Measurements from ENCODE around the gene CRISPLD2.
"Not testable (repeated sequence)": the region's sequence is repeated elsewhere in the genome, so short reads cannot be mapped to it uniquely, and the experiment has no call there.

Gene CRISPLD2

DNA sequence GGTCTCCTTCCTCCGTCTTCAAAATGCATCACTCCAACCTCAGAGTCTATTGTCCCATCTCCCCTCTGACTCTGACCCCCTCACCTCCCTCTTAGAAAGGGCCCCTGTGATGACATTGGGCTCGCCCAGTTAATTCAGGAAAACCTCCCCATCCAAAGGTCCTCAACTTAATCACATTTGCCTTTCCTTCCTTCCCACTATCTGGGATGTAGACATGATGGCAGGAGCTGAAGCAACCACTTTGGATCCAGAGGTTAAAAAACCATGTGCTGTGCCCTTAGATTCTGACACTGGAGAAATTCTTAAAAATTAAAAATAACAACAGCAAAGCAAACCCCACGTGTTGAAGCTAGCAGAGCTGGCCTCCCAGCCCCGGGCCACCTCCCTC lies 111.3 kb downstream of the CRISPLD2 start:
- DNase-seq (ENCODE audit: low spot score), result no peak

DNA sequence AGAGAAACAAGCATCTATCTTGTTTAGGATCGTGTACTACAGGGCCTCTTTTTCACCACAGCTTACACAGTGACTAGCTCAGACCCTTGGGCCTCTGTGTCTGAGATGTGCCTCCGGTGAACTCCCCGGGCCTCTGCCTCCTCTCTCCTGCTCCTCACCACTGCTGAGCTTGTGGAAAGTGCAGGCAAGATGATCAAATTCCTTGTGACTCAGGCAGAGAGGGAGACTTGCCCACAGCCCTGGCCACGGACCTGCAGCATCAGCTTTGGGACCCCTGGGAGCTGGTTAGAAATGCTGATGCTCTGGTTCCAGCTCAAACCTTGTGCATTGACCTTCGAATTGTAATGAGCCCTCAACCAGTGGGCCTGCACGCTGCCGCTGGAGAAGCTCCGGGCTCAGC lies 111.7 kb downstream of the CRISPLD2 start:
- no peak for DNase-seq (ENCODE audit: low spot score)

DNA sequence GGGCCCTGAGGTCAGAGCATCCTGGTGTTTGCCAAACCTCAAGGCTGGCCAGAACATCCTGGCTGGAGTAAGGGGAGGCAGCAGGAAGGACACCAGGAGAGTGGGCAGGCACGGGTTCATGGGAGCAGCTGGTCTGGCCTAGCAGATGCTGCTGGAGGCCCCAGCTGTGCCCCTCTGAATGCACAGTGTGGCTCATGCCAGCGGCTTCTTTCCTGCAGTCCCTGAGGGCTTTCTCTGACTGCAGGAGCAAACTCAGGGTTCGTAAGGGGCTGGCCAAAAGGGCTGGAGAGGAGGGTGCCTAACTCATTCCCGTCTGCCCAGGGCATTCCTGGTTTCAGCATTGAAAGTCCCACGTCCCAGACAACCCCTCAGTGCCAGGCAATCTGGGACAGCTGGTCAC lies 112.9 kb downstream of the CRISPLD2 start:
- no peak for DNase-seq (ENCODE audit: low spot score)

DNA sequence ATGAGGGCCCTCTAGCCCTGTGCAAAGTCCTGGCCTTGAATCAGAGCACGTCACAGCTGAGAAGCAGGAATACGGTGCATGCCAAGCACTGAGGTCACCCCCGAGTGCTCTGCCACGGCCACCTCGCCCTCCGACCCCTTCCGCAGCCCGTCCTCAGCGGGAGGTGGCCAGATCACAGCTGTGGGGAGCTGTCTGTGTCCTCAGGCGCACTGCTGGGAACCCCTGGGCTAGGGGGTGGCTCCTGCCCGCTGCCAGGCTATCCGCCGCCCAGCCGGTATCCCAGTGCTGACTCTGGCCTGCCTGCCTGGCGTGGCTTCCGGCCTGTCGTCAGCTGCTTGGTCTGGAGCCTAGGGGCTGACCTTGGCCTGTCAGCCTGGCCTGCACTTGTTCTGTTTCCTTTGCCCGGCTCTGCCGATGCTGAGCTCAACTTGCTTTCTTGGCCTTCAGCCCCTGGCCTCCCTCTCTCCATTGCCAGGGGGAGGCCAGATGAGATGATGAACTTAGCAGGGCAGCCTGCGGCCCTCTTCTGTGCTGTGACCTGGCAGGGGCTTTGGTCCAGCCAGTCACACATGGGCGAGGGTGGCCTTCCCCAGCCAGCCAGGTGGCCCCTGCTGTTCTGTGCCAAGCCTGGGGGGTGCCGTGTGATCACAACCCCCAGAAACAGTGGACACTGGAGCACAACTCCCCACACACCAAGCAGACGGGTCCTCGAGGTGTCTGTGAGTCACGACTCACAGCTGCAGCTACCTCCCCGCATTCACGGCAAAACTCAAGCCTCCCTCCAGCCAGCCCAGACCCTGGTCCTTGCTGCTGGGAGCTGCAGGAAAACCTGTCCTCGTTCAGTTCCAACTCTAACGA lies 114.2 kb downstream of the CRISPLD2 start:
- no peak for DNase-seq (ENCODE audit: low spot score)

DNA sequence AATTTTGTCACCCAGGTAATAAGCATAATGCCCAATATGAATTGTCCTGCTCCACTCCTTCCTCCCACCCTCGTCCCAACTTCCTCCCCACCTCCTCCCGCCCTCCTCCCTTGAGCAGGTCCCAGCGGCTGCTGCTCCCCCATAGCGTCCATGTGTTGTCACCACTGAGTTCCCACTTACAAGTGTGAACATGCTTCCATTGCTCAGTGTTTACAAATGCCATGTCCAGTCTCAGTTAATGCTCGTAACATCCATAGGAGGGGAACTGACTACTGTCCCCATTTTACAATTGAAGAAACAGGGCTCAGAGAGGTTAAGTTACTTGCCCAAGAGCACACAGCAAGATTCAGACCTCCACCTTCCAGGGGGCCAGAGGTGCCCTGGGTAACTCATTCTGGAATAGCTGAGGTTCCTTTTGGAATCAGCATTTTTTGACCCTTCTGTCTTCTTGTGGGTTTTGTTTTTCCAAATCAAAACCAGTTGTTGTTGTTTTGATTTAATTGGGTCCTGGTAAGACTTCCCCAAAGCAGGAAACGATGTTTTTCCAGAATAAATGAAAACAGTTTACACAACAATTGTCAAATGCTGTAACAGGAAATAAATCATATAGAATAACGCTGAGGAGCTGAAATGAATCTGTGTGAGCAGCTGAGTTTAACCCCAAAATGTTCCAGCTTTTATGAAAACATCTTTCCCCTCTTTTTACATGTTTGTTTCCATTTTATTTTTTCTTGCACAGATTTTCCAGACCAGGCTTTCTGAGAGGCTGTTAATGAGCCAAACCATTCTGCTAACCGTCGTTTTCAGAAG lies 117.6 kb downstream of the CRISPLD2 start:
- DNase-seq (ENCODE audit: low spot score), result no peak

DNA sequence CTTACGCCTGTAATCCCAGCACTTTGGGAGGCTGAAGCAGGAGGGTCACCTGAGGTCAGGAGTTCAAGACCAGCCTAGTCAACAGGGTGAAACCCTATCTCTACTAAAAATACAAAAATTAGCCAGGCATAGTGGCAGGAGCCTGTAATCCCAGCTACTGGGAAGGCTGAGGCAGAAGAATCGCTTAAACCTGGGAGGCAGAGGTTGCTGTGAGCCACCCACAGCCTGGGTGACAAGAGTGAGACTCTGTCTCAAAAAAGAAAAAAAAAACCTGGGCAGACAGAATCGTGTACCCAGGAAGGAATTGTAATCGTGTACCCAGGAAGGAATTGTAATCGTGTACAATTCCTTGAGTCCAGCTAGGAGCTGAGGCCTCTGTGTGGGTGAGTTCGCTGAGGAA lies 118.8 kb downstream of the CRISPLD2 start:
- not testable (repeated sequence) for DNase-seq (ENCODE audit: low spot score)

DNA sequence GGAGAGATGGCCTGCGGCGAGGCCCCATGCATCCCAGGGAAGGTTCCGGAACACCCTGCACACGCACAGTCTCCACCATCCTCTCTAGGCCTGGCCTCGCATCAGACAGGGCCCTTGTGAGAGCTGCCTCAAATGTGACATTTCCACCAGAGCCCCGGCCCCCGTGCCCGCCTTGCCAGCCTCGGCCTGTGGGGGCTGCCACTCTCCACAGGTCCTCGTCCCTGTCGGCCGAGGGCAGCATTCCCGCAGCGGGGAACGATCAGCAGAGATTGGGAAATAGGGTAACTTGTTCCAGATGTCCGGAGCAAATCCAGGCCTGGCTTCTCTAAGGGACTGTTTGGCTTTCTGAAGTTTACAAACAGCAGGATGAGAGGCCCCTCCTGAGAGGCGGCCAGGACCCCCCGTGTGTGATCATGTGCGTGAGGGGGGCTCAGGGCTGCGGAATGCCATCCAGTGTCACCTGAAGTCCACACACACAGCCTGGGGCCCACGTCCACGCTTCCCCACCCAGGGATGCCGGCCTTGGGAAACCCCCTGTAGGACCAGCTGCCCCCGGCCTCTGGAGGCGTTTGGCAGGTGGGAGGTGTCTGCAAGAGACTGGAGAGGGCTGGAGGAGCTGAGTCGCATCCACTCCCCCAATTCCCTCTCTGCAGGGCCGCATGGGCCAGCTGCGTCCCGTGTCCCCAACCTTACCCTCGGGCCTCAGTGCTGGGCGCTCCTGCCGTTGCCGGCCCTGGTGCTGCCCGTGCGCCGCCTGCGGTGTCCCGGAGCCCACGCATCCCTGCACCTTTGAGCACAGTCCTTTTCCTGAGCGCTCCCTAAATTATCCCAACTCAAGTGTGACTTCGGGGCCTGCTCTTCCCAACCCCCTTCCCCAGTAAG lies 121.1 kb downstream of the CRISPLD2 start:
- no peak for DNase-seq (ENCODE audit: low spot score)

DNA sequence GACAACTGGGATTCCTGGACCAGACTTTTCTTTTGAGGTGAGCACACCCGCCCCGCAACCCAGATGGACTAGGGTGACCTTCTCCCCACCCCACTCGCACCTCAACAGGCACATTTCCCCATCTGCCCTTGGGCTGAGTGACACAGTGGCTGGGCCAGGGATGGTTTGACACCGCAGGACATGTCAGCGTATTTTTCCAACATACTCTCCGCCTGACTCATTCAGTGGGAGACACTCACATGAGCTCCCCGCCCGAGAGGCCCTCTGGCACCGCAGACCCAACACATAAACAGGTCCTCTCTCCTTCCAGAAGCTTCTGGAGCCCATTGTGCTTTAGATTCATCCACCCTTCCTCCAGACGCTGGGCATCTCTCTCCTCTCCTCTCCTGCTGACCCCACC lies 122.1 kb downstream of the CRISPLD2 start:
- no peak for DNase-seq (ENCODE audit: low spot score)

DNA sequence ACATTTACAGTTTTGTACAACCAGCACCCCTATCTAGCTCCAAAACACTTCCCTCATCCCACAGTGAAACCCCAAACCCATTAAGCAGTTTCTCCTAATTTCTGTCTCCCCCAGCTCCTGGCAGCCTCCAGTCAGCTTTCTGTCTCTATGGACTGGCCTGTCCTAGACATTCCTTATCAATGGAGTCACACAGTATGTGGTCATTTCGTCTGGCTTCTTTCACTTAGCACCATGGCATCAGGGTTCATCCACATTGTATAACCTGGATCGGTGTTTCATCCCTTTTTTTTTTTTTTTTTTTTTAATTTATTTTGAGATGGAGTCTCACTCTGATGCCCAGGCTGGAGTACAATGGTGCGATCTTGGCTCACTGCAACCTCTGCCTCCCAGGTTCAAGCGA lies 123.0 kb downstream of the CRISPLD2 start:
- no peak for DNase-seq (ENCODE audit: low spot score)

DNA sequence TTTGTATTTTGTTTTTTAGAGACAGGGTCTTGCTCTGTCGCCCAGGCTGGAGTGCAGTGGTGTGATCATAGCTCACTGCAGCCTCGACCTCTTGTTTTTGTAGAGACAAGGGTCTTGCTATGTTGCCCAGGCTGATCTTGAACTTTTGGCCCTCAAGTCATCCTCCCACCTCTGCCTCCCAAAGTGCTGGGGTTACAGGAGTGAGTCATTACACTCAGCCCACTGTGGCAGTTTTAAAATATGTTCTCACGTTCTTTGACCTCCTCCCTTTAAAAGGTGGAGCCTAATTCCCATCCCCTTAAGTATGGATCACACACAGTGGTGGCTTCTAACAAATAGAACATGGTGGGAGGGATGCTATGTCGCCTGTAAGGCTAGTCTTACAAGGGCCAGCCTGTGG lies 123.8 kb downstream of the CRISPLD2 start:
- no peak for DNase-seq (ENCODE audit: low spot score)

DNA sequence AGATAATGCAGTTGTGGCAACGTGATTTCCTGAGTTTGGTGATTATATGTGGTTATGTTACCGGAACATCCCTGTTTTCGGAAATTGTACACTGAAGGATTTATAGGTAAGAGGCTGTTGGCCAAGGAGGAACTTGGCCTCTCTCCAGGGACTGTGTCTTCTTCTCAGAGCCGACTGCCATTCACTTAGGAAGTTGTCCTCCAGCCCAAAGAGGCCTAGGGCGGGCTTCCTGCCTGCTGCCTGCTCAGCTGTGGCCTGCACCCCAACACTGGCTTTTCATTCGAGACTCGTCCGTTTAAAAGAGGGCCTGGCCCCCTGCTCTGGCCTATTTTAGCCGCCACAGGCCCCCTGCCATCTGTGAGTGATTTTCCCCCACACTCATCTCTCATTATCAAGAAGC lies 127.2 kb downstream of the CRISPLD2 start:
- no peak for DNase-seq (ENCODE audit: low spot score)

DNA sequence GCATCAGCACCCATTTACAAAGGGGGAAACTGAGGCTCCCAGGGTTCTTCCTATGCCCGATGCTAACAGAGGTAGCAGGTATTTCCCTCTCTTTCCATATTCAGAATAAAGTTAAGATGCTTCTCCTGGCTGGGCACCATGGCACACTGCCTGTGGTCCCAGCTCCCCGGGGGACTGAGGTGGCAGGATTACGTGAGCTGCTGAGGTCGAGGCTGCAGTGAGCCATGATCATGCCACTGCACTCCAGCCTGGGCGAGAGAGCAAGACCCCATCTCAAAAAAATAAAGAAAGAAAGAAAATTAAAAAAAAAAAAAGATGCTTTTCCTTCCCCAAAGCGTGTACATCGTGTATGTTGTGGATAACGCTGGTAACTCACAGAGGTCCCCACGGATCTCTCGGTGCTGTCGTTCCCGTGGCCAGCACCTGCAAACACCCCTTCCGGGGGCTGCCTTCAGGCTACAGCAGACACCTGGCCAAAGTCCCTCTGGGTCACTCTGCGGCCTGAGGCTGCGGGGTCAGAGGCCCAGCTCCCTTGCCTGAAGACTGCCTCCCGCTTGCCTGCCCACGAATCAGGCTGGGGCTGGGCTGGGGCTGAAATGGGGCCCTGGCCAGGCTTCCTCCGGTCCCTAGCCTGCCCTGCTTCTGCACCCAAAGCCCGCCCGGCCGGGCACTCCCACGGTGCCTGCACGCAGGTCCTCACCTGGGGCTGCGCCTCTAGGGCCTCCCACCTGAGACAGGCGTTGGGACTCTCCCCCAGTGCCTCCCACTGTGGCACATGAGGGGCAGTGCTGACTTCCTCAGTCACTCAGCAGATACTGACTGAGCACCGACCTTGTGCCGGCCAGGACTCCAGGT lies 128.4 kb downstream of the CRISPLD2 start:
- no peak for DNase-seq (ENCODE audit: low spot score)

DNA sequence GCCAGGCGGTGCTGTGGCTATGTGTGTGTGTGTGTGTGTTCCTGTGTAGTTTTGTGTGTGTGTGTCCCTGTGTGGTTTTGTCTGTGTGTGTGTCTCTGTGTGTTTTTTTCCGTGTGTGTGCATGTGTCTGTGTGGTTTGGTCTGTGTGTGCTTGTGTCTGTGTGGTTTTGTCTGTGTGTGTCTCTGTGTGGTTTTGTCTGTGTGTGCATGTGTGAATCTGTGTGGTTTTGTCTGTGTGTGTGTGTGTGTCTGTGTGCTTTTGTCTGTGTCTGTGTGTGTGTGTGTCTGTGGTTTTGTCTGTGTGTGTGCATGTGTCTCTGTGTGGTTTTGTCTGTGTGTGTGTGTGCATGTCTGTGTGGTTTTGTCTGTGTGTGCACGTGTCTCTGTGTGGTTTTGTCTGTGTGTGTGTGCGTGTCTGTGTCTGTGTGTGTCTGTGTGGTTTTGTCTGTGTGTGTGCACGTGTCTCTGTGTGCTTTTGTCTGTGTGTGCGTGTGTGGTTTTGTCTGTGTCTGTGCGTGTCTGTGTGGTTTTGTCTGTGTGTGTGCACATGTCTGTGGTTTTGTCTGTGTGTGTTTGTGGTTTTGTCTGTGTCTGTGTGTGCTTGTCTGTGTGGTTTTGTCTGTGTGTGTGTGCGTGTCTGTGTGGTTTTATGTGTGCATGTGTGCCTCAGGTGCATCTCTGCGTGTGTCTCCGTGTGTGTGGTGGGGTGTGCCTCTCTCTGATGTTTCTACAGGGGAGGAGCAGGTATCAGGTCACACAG lies 129.2 kb downstream of the CRISPLD2 start:
- no peak for DNase-seq (ENCODE audit: low spot score)

DNA sequence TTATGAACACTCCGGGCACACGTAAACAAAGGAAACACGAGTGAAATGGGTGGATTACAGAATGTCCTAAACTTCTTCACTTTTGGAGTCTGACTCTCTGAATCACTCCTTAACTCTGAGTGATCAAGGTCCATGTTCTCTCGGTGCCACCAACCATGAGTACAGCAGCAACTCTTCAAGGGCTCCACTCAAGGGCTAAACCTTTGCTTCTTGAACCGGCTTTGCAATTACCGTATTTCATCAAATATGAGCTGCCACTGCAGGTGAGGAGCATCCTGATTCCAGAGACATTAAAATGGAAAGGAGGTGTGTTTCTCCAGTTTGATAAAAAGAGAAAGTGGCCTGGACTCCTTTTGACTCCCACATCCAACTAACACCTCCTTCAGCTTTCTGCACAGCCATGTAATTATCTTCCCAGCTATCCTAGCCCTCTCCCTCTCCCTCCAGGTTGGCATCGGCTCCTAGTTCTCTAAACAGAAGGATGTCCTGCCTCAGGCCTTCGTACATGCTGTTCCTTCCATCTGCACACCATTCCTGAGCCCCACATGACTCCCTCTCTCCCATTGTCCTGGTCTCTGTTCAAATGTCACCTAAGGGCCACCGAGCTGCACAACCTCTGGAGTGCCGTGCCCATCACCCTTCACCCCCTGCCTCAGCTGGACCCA lies 130.1 kb downstream of the CRISPLD2 start:
- no peak for DNase-seq (ENCODE audit: low spot score)

DNA sequence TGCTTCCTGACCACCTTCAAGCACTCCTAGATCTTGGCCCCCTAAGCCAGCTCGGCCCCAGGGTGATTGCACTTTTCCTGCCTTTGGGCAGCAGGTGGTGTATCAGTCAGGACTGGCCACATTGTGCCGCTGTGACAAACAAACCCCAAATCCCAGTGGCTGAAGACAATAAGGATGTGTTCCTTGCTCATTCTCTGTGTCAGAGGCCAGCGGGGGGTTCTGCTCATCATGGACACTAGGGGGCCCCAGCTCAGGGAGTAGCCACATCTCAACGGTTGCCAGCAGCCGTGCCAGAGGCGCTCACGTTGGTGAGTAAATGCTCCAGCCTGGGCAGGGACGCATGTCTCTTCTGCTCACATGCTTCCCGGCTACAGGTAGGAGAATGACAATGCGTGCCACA lies 131.1 kb downstream of the CRISPLD2 start:
- DNase-seq (ENCODE audit: low spot score), result peak; percentile 37

DNA sequence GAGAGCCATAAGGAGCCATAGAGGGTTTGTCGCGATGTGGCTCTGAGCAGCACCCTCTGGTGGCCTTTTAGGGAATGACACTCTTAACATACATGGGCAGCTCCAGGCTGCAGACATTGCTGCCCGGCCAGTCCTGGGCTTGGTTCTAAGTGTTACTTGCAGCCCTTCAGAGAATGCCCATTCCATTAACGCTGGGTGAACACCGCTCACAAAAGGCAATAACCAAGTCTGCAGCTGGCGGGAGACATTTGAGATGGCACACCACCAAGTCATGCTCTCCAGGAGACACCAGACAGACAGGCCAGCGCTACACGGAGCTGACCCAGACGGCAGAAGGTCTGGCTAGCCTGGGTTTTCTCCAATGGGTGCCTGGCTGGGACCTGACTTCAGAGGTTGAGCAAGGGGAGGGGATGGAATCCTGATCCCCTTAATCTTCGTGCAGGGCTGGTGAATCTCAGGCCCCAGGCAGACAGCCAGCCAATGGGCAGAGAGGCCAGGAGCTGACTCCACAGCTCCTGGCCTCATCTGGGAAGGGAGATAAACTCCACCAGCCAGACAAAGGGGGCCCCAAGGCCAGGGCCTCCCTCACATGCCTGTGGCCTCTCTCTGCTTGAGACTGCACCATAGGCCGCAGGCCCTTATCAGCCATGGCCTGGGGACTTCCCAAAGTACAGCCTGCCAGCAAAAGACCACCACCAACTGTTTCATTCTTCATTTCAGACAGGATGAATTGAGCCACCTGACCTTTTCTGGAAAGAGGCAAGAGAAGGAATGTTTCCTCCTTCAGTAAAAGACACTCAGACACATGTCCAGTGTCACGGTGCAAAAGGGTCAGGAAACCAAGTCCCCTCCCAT lies 132.8 kb downstream of the CRISPLD2 start:
- peak; percentile 68 for DNase-seq (ENCODE audit: low spot score)

DNA sequence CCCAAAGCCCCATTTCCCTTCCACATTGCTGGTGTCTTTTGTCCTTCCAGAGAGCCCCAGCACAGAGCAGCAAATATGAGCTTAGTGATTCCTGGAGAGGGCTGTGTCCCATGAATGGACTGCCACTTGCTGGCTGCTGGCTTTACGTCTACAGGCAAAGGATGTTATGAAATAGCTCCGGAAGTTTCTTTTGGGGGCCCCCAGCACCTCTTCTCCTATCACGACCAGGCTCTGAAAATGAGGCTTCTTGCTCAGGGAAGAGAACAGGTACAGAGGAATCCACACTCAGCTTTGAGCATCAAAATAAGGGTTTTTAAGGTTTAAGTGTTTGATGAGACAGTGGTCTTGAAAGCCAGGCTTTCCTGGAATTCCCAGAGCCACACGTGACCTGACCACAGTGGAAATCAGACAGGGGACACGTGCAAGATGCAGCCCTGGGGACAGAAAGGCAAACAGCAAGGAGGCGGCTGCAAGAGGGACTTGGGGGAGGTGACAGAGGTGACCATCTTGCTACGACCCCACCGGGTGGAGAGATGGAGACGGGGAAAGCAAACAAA lies 133.5 kb downstream of the CRISPLD2 start:
- DNase-seq (ENCODE audit: low spot score), result no peak

DNA sequence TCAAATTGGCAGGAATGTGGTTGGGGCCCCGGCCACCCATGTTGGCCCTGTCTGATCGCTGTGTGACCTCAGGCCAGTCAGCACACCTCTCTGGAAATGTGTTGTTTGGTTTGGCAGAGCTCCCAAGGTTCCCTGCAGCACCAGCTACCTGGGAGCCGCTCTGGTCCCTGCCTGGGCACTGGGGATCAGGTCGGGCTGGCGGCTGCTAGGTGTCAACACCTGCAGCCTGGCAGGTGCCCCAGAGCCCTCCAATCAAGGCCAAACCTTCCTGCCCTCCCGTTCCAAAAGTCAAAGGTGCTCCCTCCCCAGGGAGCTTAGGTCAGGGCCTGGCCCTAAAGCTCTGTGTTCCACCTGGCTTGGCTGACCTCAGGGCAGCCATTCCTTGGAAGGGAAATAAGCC lies 135.6 kb downstream of the CRISPLD2 start:
- no peak for DNase-seq (ENCODE audit: low spot score)

DNA sequence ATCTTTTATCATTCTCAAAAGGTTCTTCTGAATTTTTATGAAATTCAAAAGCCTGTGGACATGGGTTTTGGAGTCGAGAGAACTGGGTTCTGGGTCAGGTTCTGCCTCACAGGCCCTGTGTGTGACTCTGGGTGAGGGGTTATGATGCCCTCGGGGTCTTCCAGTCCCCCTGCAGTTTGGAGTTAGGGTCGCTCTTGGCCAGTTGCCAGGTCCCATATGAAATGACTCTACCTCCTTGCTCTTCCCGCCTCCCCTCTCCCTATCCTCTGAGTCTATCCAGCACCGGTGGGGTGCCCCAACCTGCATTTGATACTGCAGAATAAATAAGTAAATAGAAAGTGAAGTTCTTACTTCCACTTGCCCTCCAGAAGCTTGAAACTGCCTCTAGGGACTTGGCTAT lies 137.4 kb downstream of the CRISPLD2 start:
- no peak for DNase-seq (ENCODE audit: low spot score)

All from germinal center (tissue), 1 donor.